H1 (cell line): ENCODE data around the gene VSIG2.

Source experiments
- CREB1 ChIP-seq: IDR thresholded peaks from 2 replicates; pipeline ENCODE4 v1.6.1; 2012; ENCODE audit warnings: inconsistent platforms
- CTCF ChIP-seq, 3 experiments: IDR thresholded peaks; 1 replicate in 2 of 3; 2 replicates in 1 of 3; pipeline versions ENCODE4 v1.5.1 to v1.6.1; 2011; ENCODE audit warnings: low read length in 3 of 3, mild to moderate bottlenecking in 3 of 3, inconsistent platforms in 2 of 3, low read depth in 1 of 3, moderate library complexity in 1 of 3; ENCODE audit not compliant: insufficient read depth in 1 of 3; ENCODE audit errors: control extremely low read depth in 1 of 3
- EGR1 ChIP-seq: IDR thresholded peaks from 2 replicates; pipeline ENCODE4 v1.6.1; 2011; ENCODE audit warnings: low read depth, low read length, borderline replicate concordance
- EP300 ChIP-seq, 2 experiments: IDR thresholded peaks; 1 replicate in 1 of 2; 2 replicates in 1 of 2; pipeline ENCODE4 v1.6.1; 2011 to 2012; ENCODE audit warnings: low read depth in 2 of 2, low read length in 2 of 2, mild to moderate bottlenecking in 2 of 2, borderline replicate concordance in 1 of 2, inconsistent platforms in 1 of 2, moderate library complexity in 1 of 2
- NRF1 ChIP-seq: IDR thresholded peaks from 2 replicates; pipeline ENCODE4 v1.6.1; 2011; ENCODE audit warnings: mild to moderate bottlenecking, low read depth, low read length, improper control_type of control experiment
- POLR2A ChIP-seq, 2 experiments: IDR thresholded peaks; 1 replicate in 1 of 2; 2 replicates in 1 of 2; pipeline ENCODE4 v1.6.1; 2011; ENCODE audit warnings: low read depth in 2 of 2, low read length in 2 of 2, mild to moderate bottlenecking in 2 of 2; ENCODE audit errors: control extremely low read depth in 1 of 2
- RFX5 ChIP-seq: IDR thresholded peaks from 2 replicates; pipeline ENCODE4 v1.6.1; 2011; ENCODE audit warnings: low read depth, low read length, improper control_type of control experiment, borderline replicate concordance
- RXRA ChIP-seq: IDR thresholded peaks from 2 replicates; pipeline ENCODE4 v1.6.1; 2011; ENCODE audit warnings: low read depth, mild to moderate bottlenecking, low read length, moderate library complexity; ENCODE audit not compliant: insufficient read depth
- SIN3A ChIP-seq, 2 experiments: IDR thresholded peaks in 1 of 2; conservative IDR thresholded peaks in 1 of 2; 2 replicates each; pipeline ENCODE4 v1.6.1; 2011 to 2012; ENCODE audit warnings: low read length in 2 of 2, improper control_type of control experiment in 1 of 2, low read depth in 1 of 2, mild to moderate bottlenecking in 1 of 2
- SRF ChIP-seq: IDR thresholded peaks from 2 replicates; pipeline ENCODE4 v1.6.1; 2011; ENCODE audit warnings: mild to moderate bottlenecking, low read depth, low read length, moderate library complexity
- SUZ12 ChIP-seq: fragments of 200-600 bp; sonication (generic); IDR thresholded peaks from 2 replicates; pipeline ENCODE4 v1.6.1; 2012; ENCODE audit warnings: mild to moderate bottlenecking, inconsistent platforms, low read length, moderate library complexity, mixed read lengths
- TEAD4 ChIP-seq: IDR thresholded peaks from 2 replicates; pipeline ENCODE4 v1.6.1; 2012; ENCODE audit warnings: low read depth, low read length, inconsistent platforms, mixed read lengths
- USF2 ChIP-seq: IDR thresholded peaks from 2 replicates; pipeline ENCODE4 v1.6.1; 2011; ENCODE audit warnings: low read length, improper control_type of control experiment

- TF ChIP-seq SRF (no peak), RXRA (no peak), USF2 (no peak), NRF1 (no peak), SIN3A (conservative IDR thresholded peaks at IDR 0.05 in 1 of 2, IDR thresholded peaks at IDR 0.05 in 1 of 2; ENCODE audit: low read depth in 1 of 2, low read length in 2 of 2) (no peak), TEAD4 (no peak), CTCF (IDR thresholded peaks at IDR 0.05; ENCODE audit: control extremely low read depth in 1 of 3, insufficient read depth in 1 of 3, low read depth in 1 of 3, low read length in 3 of 3) (no peak), EP300 (IDR thresholded peaks at IDR 0.05; ENCODE audit: borderline replicate concordance in 1 of 2, low read depth in 2 of 2, low read length in 2 of 2) (no peak), RFX5 (no peak), CREB1 (no peak), SUZ12 (peak; percentile 88; the same call in 1 of the 2 replicates), POLR2A (IDR thresholded peaks at IDR 0.05; ENCODE audit: control extremely low read depth in 1 of 2, low read depth in 2 of 2, low read length in 2 of 2) (no peak), EGR1 (no peak)
These were observed 4.1 kb upstream of the VSIG2 start for GRCh38 chr11:124756033-124756752.
